HepG2 (cell line): Measurements from ENCODE around the gene SHISA7. TPM values are rescaled to one million over a fixed set of nuclear protein-coding genes. Genes with fewer than 3 reads are reported as not detected.

Experiments used
- ATAC-seq: fragments of 200-7000 bp; cut with Tn5 transposase; 3 replicates; pipeline ENCODE4 v1.9.1; 2020; ENCODE audit warnings: mild to moderate bottlenecking, moderate library complexity
- BruUV-seq: library from RNA; stranded (reverse); fragments of 400-500 nt; replicated peaks from 2 replicates; lab custom pipeline; 2021; lab: Mats Ljungman, UMichigan
- CTCF ChIA-PET: fragments of 300-600 bp; formaldehyde crosslinking; extraction: SDS; loops from one replicate; lab custom pipeline; 2021; ENCODE audit warnings: low total read pairs, inconsistent platforms, low intra/inter-chr PET ratio; lab: Yijun Ruan, JAX
- POLR2A ChIA-PET: fragments of 350-600 bp; sonication (Branson Sonifier 250); formaldehyde crosslinking; loops from one replicate; lab custom pipeline; 2020; ENCODE audit warnings: antibody characterized with exemption, inconsistent platforms; lab: Yijun Ruan, JAX
- DNase-seq: peaks from one replicate; pipeline ENCODE4 v3.0.0-alpha.2; 2015; ENCODE audit warnings: low spot score
- FAIRE-seq: peaks from 3 replicates; lab custom pipeline; 2011; peaks lifted over from hg19 to GRCh38; lab: Jason Lieb, UNC
- H2AFZ ChIP-seq: one replicate; pipeline ENCODE4 v1.6.1; 2011; ENCODE audit warnings: low read length, inconsistent platforms
- H3K27ac ChIP-seq: fragments of 300-600 bp; 3 replicates; pipeline ENCODE4 v1.8.0; 2011; ENCODE audit warnings: mixed run types, mild to moderate bottlenecking, mixed read lengths, low read length, inconsistent platforms; ENCODE audit not compliant: insufficient read depth; ENCODE audit errors: extremely low read length
- H3K27me3 ChIP-seq, 2 experiments: fragments of 200-600 bp in 1 of 2; 2 replicates in 1 of 2; 3 replicates in 1 of 2; pipeline versions ENCODE4 v1.6.0 to v1.8.0; 2011; ENCODE audit warnings: low read length in 2 of 2, mild to moderate bottlenecking in 2 of 2, moderate library complexity in 2 of 2, inconsistent platforms in 1 of 2; ENCODE audit not compliant: insufficient read depth in 2 of 2, control insufficient read depth in 1 of 2
- H3K36me3 ChIP-seq, 2 experiments: fragments of 200-600 bp in 1 of 2; replicated peaks in 1 of 2; 2 replicates in 1 of 2; 3 replicates in 1 of 2; pipeline versions ENCODE4 v1.5.1 to v1.8.0; 2011; ENCODE audit warnings: low read length in 2 of 2, inconsistent platforms in 1 of 2; ENCODE audit not compliant: insufficient read depth in 2 of 2, control insufficient read depth in 1 of 2
- H3K4me1 ChIP-seq: 2 replicates; pipeline ENCODE4 v1.5.1; 2012; ENCODE audit warnings: low read length, inconsistent platforms; ENCODE audit not compliant: insufficient read depth
- H3K4me2 ChIP-seq: 2 replicates; pipeline ENCODE4 v1.6.0; 2011; ENCODE audit warnings: low read depth, low read length, inconsistent platforms
- H3K4me3 ChIP-seq, 3 experiments: fragments of 200-600 bp in 1 of 3; sonication (generic), shearing (Covaris generic) in 1 of 3; replicated peaks in 1 of 3; 2 replicates each; pipeline ENCODE4 v1.5.1; 2011 to 2016; ENCODE audit warnings: low read length in 3 of 3, inconsistent platforms in 2 of 3, low read depth in 2 of 3, mild to moderate bottlenecking in 2 of 3, control low read depth in 1 of 3, mixed read lengths in 1 of 3; ENCODE audit not compliant: insufficient read depth in 1 of 3
- H3K79me2 ChIP-seq: one replicate; pipeline ENCODE4 v1.6.1; 2011; ENCODE audit warnings: low read length, inconsistent platforms; ENCODE audit not compliant: insufficient read depth
- H3K9ac ChIP-seq: 2 replicates; pipeline ENCODE4 v1.6.0; 2011; ENCODE audit warnings: mild to moderate bottlenecking, low read depth, low read length, inconsistent platforms; ENCODE audit not compliant: insufficient read depth
- H3K9me3 ChIP-seq: 2 replicates; pipeline ENCODE4 v1.5.1; 2012; ENCODE audit warnings: mild to moderate bottlenecking, low read length
- H4K20me1 ChIP-seq: 2 replicates; pipeline ENCODE4 v1.6.0; 2011; ENCODE audit warnings: inconsistent platforms, mild to moderate bottlenecking, low read length, moderate library complexity; ENCODE audit not compliant: insufficient read depth
- AGO2 ChIP-seq: fragments of 200-400 bp; formaldehyde crosslinking; optimal IDR thresholded peaks from 2 replicates; pipeline ENCODE3; 2017; ENCODE audit warnings: mild to moderate bottlenecking, low read depth, low read length, moderate library complexity
- AHDC1 ChIP-seq: sonication (generic); formaldehyde crosslinking; IDR thresholded peaks from 2 replicates; pipeline ENCODE4 v1.5.1; 2020; ENCODE audit warnings: mild to moderate bottlenecking, missing genetic modification reagents, borderline replicate concordance
- PATZ1 ChIP-seq: sonication (generic); formaldehyde crosslinking; IDR thresholded peaks from 2 replicates; pipeline ENCODE4 v1.4.0; 2020; ENCODE audit warnings: missing genetic modification reagents
- ZBTB33 ChIP-seq: sonication (generic); formaldehyde crosslinking; IDR thresholded peaks from 2 replicates; pipeline ENCODE4 v1.4.0; 2020; ENCODE audit warnings: missing genetic modification reagents
- WGBS: methylation state at CpG from one replicate; pipeline ENCODE4 v1.1.6; 2017; ENCODE audit warnings: low lambda C conversion rate; 5-methylcytosine and 5-hydroxymethylcytosine counted together
- in situ Hi-C: cut with HindIII; loops from 2 replicates; pipeline ENCODE4 v1.10.0; 2017; ENCODE audit warnings: low pct_unique_long_range_greater_than_20kb; ENCODE audit not compliant: extremely low pct_ligation_motif_present
- intact Hi-C: fragments of 100-400 bp; cut with micrococcal nuclease; formaldehyde crosslinking; loops from one replicate; pipeline ENCODE4 v1.10.0; 2022; ENCODE audit not compliant: unreplicated experiment
- polyA plus RNA-seq, 8 experiments: library from polyadenylated mRNA; depleted of rRNA in 3 of 8; stranded (reverse) in 7 of 8; unstranded in 1 of 8; fragments of >200 nt; fragmentation: Illumina TruSeq in 4 of 8; extraction: Trizol in 4 of 8; gene quantifications; 2 replicates each; pipeline versions ENCODE4 v1.2.1 to v1.2.3, GENCODE V29; 2011 to 2016; ENCODE audit warnings: low read depth in 4 of 8, missing spikeins in 1 of 8, mixed read lengths in 1 of 8; ENCODE audit not compliant: insufficient read depth in 1 of 8
- total RNA-seq, 5 experiments: library from RNA; depleted of rRNA; stranded (reverse); fragments of >200 nt; fragmentation: Illumina TruSeq; extraction: Trizol; gene quantifications; 2 replicates each; pipeline ENCODE4 v1.2.3, GENCODE V29; 2016; ENCODE audit warnings: low read depth in 1 of 5

The SHISA7 gene
- total and polyA plus RNA-seq, 2 of the 13 experiments (the other 11 are each of a cell fraction or from before 2014, with no cell fraction given) = not detected

GRCh38 chr19:55488986-55489710, 46.0 kb upstream of the SHISA7 start:
- no peak for DNase-seq
- no peaks in the 10 kb centered on the region for H3K36me3 ChIP-seq
- FAIRE-seq = no peak
- no peak overlapping the region for H3K4me2 ChIP-seq
- TF ChIP-seq ZBTB33 (CRISPR knock-in tag) (0 out of 2 replicates have a peak, but pooled peaks have one; percentile 51), AHDC1 (no peak), AGO2 (peak; percentile 20), PATZ1 (peak; percentile 14; the same call in 1 of the 2 replicates)
- intact Hi-C loops = no loop called here
- no peaks in the 10 kb centered on the region for H3K9me3 ChIP-seq
- in situ Hi-C loops = no loop called here
- peaks cover 14 to 45% of the 10 kb centered on the region in 2 experiments for H3K27me3 ChIP-seq
- BruUV-seq = no TSS peak
- H4K20me1 ChIP-seq = no peaks in the 10 kb centered on the region
- 76% methylated on average over 5 of the region's 36 CpGs for WGBS
- ChIA-PET CTCF (no interaction called here), POLR2A (no interaction called here)
- H3K4me1 ChIP-seq = peaks cover 33% of the 10 kb centered on the region
- H3K4me3 ChIP-seq = no peak overlapping the region
- no peak for ATAC-seq
- no peak overlapping the region for H2AFZ ChIP-seq
- no peaks in the 10 kb centered on the region for H3K79me2 ChIP-seq
- H3K27ac ChIP-seq = no peak overlapping the region
- no peak overlapping the region for H3K9ac ChIP-seq
